HepG2 (cell line): ENCODE results near the gene SNX18.

Experiments used
- FOXJ3 ChIP-seq: sonication (generic); formaldehyde crosslinking; IDR thresholded peaks from 2 replicates; pipeline ENCODE4 v1.4.0; 2020; ENCODE audit warnings: missing genetic modification reagents, mild to moderate bottlenecking, borderline replicate concordance
- MAZ ChIP-seq, 2 experiments: sonication (generic) in 1 of 2; formaldehyde crosslinking in 1 of 2; IDR thresholded peaks; 2 replicates each; pipeline versions ENCODE4 v1.5.0 to v1.6.1; 2012 to 2020; ENCODE audit warnings: low read depth in 2 of 2, mild to moderate bottlenecking in 2 of 2, borderline replicate concordance in 1 of 2, improper control_type of control experiment in 1 of 2, low read length in 1 of 2, missing genetic modification reagents in 1 of 2, moderate library complexity in 1 of 2
- NFIC ChIP-seq: IDR thresholded peaks from 2 replicates; pipeline ENCODE4 v1.6.1; 2012; ENCODE audit warnings: mild to moderate bottlenecking, low read length, inconsistent platforms
- POLR2AphosphoS5 ChIP-seq: IDR thresholded peaks from 2 replicates; pipeline ENCODE4 v1.6.1; 2012; ENCODE audit warnings: low read depth, low read length
- SP2 ChIP-seq: sonication (generic); formaldehyde crosslinking; IDR thresholded peaks from 2 replicates; pipeline ENCODE4 v1.5.1; 2020; ENCODE audit warnings: mild to moderate bottlenecking, missing genetic modification reagents
- TF ChIP-seq, protein P1 (sequence below): sonication (generic); formaldehyde crosslinking; IDR thresholded peaks from 2 replicates; pipeline ENCODE4 v1.5.1; 2020; ENCODE audit warnings: mild to moderate bottlenecking, missing genetic modification reagents, moderate library complexity

DNA sequence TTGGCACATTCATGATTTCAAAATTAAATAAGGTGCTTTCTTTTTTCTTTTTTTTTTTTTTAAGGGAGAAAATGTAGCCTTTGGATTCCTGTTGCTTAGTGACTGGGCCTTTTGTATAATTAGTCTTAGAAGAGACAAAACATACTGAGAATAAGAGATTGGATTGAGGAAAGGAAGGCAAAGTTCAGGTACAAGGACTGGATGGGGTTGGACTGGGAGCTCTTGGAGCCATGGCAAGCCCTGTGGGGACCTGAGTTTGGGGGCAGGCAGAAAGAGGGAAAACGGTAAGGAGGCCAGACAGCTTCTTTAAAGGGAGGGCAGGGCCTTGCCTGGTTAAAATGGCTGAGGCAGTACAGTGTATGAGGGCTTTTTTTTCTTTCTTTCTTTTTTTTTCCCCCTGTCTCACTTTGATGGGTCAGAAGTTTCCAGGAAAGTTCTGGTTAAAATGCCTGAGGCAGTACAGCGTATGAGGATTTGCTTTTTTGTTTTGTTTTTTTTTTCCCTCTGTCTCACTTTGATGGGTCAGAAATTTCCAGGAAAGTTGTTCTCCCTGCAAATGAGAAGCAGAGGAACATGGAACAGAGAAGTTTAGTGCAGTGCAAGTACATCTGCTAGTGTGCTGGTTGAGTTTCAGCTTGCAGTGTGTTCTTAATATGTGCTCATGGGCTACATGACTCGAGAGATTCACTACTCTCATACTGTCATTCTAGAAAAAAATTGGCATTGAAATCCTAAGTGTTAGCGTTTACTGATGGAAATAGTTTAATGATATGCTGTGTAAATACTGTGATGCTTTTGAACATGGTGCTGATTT lies 16.8 kb downstream of the SNX18 start:
- TF ChIP-seq NFIC (no peak), FOXJ3 (no peak), SP2 (CRISPR knock-in tag) (no peak), POLR2AphosphoS5 (no peak), MAZ (IDR thresholded peaks at IDR 0.05; ENCODE audit: borderline replicate concordance, low read depth, low read length) (no peak), MAZ (CRISPR knock-in tag; IDR thresholded peaks at IDR 0.05; ENCODE audit: low read depth) (no peak)
- TF ChIP-seq, protein P1, sequence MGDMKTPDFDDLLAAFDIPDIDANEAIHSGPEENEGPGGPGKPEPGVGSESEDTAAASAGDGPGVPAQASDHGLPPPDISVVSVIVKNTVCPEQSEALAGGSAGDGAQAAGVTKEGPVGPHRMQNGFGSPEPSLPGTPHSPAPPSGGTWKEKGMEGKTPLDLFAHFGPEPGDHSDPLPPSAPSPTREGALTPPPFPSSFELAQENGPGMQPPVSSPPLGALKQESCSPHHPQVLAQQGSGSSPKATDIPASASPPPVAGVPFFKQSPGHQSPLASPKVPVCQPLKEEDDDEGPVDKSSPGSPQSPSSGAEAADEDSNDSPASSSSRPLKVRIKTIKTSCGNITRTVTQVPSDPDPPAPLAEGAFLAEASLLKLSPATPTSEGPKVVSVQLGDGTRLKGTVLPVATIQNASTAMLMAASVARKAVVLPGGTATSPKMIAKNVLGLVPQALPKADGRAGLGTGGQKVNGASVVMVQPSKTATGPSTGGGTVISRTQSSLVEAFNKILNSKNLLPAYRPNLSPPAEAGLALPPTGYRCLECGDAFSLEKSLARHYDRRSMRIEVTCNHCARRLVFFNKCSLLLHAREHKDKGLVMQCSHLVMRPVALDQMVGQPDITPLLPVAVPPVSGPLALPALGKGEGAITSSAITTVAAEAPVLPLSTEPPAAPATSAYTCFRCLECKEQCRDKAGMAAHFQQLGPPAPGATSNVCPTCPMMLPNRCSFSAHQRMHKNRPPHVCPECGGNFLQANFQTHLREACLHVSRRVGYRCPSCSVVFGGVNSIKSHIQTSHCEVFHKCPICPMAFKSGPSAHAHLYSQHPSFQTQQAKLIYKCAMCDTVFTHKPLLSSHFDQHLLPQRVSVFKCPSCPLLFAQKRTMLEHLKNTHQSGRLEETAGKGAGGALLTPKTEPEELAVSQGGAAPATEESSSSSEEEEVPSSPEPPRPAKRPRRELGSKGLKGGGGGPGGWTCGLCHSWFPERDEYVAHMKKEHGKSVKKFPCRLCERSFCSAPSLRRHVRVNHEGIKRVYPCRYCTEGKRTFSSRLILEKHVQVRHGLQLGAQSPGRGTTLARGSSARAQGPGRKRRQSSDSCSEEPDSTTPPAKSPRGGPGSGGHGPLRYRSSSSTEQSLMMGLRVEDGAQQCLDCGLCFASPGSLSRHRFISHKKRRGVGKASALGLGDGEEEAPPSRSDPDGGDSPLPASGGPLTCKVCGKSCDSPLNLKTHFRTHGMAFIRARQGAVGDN (CRISPR knock-in tag), result no peak
